Measurements from ENCODE around the gene CCDC92B.

GRCh38 chr17:2786176-2786881, 36.9 kb upstream of the CCDC92B start:
- TF ChIP-seq CTCF (IDR thresholded peaks at IDR 0.05; ENCODE audit: low read depth, low read length, poor library complexity, severe bottlenecking), result peak; percentile 94
- TF ChIP-seq EZH2phosphoT487 (IDR thresholded peaks at IDR 0.05; ENCODE audit: borderline replicate concordance, low read length), result no peak

All from DOHH2 (cell line).